Heart left ventricle (tissue), 13 donors: ENCODE results near the gene CTXND1.

ENCODE experiments used
- CTCF ChIP-seq, 12 donors: fragments of 200-600 bp; sonication (generic) in 4 of 12; IDR thresholded peaks; one replicate each; pipeline versions ENCODE4 v1.5.0 to v1.8.0; 2018 to 2022; ENCODE audit warnings: antibody characterized with exemption in 12 of 12, mild to moderate bottlenecking in 5 of 12
- POLR2A ChIP-seq, 2 donors: fragments of 450-650 bp; IDR thresholded peaks; one replicate each; pipeline ENCODE4 v1.6.1; 2017; ENCODE audit warnings: antibody characterized with exemption in 2 of 2, mild to moderate bottlenecking in 2 of 2, moderate library complexity in 2 of 2
- donor health status: ischemic (EF 13 %, LVEDD 7.1; RV severe dilation, severe dysfunction).
- donor health status: DM: no; HTN: yes; CAD: no.
- donor health status: DM: no; HTN: no; CAD: no.
- donor health status: ischemic (EF 25% LVEDD 6.9; RV normal size, moderate dysfunction).
- donor health status: ischemic (EF 25% LVEDD 5.7; RV mildly dilated, moderate dysfunction).
- donor health status: ischemic (EF 35%, LVEDD 5.7; RV mildly dilated, moderate dysfunction).
- donor health status: nonischemic (EF 11% LVEDD 7.7; RV severe dilation, severe dysfunction).
- donor health status: DM: yes; HTN: yes; CAD: no.
- donor health status: PGD.
- donor health status: ischemic (EF 29% LVEDD 5.4; RV normal size, mild dysfunction).
- donor health status: nonischemic (EF 23%, LVEDD 6.1; RV moderate dilation, normal function).

GRCh38 chr15:80264031-80264430 is 12.0 kb upstream of the CTXND1 start:
- TF ChIP-seq POLR2A (IDR thresholded peaks at IDR 0.05) (no peak), CTCF (IDR thresholded peaks at IDR 0.05) (no peak)
